ENCODE measurements around the gene MSANTD7.

The MSANTD7 gene

DNA sequence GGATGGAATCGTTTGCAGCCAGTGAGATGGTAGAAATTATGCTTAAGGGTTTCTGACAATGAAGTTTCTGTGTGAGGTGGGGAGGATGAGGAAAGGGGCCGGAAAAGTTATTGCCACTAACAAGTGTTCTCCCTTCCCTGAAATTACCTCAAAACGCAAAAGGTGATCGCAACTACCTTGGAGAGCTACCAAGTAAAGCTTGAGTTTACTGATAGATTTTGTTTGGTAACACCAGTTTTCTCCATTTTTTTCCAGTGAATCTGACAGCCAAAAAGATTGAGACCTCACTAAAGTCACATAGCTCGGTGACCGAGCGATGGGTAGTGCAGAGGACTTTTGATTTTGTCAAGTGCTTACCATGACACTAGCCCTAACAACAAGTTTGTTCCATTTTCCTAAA is 42.1 kb downstream of the MSANTD7 start:
- no peak for DNase-seq (ENCODE audit: low read depth in 2 of 2, low spot score in 1 of 2)

DNA sequence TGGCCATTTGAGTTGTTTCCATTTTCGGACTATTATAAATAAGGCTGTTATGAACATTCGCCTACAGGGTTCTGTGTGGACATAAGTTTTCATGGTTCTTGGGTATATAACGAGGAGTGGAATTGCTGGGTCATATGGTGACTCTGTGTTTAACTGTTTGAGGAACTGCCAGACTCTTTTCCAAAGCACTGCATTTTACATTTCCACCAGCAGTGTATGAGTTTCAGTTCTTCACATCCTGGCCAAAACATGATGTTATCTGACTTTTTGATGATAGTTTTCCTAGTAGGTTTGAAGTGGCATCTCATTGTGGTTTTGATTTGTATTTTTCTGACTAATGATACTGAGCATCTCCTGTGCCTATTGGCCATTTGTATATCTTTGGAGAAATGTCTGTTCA is 46.0 kb downstream of the MSANTD7 start:
- no peak for DNase-seq (ENCODE audit: low read depth in 2 of 2, low spot score in 1 of 2)
